HUDEP-2 (cell line): Measurements from ENCODE around the gene TYMP.
A peak's percentile ranks its signal among the peaks of the same experiment; 100 is the strongest.
"Not testable (repeated sequence)": the region's sequence is repeated elsewhere in the genome, so short reads cannot be mapped to it uniquely, and the experiment has no call there.

ENCODE experiments used
- DNase-seq, 76 experiments: peaks; one replicate each; lab custom pipeline; 2025; ENCODE audit not compliant: unreplicated experiment in 76 of 76; lab: John Stamatoyannopoulos, UW

TYMP gene

DNA sequence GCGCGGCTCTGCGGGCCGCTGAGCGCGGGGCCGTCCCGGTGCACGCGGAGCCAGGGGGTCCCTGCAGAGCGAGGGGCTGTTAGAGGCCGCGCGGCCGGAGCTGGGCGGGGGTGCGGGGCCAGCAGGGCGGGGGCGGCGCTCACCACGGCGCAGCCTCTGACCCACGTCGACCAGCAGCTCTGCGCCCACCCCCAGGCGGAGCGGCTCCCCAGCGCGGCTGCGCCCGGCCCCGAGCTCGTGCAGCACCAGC is 4.0 kb downstream of the TYMP start:
- peak in 1 of 76 experiments; percentile 59 for DNase-seq

DNA sequence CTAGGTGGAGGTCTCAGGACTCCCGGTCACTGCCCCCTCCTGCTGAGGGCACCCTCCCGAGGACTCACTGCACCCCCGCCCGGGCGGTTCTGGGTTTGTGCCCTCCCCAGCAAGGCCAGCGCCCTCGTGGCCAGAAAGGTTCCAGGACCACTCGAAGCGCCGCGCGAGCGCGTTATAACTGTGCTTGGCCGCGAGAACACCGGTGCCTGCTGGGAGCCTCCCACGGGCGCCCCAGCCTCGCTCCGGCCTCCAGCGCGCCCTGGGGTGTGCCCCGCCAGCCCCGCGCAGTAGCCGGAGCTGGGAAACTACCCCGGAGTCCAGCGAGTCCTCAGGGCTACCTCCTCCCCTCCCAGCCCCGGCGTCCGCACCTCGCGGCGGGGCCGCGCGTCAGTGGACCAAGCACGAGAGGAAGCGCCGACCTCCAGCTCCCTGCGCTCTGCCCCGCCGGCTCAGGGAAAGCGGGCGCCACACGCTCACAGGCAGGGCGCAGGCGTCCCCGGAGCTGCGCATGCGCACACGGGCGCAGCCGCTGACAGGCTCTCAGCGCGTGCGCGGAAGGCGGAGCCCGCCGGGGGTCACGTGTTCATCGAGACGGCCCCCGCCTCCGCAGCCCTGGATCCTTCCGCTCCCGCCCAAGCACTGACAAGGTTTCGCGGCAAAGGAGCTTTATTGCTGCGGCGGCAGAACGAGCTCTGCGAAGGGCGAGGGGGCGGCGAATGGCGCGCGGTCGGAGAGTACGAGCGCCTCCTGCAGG is 4.5 kb downstream of the TYMP start, which contains the start of gene SCO2:
Gene SCO2 (minus strand): TSS at position 495 of the 754 bp plus-strand sequence. CDS start 1,187 bp downstream, outside the sequence.
- DNase-seq: peak in 74 of 76 experiments; percentile 75 to 97 (median 94)

DNA sequence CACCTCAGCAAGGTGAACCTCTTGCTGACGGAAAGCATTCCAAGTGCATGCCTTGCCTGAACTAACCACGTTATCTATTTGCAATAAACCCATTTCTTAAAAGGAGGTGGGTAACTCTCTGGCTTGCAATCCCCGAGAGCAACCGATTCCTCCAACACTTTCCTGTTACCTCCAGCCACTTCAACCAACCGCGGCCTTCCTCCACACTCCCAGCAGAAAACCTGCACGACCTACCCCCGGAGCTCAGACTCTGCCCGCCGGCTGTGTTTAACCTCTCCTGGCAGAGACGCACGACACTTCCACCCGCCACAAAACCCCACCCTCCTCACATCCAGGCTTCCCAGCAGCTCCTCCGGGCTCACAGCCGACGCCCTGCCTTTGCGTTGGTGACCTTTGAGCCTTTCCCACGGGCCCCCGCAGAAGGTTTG is 5.1 kb downstream of the TYMP start:
- DNase-seq: peak in 16 of 76 experiments; percentile 40 to 85 (median 54)

DNA sequence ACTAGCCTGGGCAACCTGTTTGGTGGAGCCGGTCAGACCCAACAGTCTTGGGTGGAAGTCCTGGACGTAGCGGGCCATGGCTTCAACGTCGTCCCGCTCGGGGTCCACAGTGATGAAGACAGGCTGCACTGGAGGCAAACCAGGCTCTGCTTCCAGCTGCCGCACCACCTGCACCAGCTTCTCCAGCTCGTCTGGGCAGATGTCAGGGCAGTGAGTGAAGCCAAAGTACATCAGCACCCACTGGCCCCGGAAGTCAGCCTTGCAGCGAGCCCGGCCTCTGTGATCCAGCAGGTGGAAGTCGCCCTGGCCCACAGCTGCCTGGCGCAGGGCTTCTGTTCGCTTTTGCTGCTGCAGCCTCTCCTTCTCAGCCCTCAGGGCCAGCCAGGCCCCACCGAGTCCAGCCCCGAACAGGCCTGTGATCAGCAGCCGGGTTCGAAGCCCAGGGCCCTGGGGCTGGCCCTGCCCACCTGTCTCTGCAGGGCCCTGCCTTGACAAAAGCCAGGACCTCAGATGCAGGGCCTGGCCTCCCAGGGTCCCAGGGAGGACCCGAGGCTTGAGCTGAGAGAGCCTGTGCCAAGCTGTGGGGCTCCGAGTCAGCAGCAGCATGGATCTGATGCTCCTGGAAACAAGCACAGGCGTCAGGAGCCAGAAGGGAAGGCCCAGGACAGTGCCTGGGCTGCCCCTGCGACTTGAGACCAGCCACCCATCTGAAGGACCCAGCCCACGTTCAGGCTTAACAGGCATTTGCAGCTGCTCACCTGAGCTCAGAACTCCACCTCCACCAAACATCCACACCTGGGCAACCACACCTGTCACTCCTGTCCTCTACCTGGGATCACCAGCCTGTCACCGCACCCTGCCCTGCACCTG is 5.8 kb downstream of the TYMP start:
- DNase-seq: no peak

DNA sequence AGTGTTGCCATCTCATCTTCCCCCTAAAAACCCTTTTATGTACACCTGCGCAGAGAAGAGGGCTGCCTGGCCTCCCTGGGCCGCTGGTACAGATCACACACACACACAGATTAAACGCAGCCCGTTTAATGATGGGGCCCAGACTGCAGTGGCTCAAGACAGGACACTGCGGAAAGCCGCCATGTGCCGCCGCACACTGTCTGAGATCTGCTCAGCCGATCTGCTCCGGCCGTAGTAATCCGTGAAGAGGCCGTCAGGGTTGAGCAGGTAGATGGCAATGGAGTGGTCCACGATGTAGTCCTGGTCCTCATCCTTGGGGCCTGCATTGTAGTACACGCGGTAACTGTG is 6.4 kb downstream of the TYMP start:
- no peak for DNase-seq

DNA sequence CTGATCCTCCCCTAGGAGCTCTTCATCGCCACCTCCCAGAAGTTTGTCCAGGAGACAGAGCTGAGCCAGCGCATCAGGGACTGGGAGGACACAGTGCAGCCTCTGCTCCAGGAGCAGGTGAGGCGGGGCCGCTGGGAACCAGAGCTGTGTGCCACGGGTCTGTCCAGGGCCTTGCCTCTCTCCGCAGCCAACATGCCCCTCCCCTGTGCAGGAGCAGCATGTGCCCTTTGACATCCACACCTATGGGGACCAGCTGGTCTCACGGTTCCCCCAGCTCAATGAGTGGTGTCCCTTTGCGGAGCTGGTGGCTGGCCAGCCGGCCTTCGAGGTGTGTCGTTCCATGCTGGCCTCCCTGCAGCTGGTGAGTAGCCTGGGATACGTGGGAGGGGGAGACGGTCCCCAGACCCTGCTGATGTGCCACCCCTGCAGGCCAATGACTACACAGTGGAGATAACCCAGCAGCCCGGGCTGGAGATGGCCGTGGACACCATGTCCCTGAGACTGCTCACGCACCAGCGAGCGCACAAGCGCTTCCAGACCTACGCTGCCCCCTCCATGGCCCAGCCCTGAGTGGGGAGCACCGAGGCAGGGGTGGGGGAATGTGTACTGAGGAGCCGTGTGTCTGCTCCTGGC is 6.9 kb downstream of the TYMP start:
- DNase-seq: no peak

DNA sequence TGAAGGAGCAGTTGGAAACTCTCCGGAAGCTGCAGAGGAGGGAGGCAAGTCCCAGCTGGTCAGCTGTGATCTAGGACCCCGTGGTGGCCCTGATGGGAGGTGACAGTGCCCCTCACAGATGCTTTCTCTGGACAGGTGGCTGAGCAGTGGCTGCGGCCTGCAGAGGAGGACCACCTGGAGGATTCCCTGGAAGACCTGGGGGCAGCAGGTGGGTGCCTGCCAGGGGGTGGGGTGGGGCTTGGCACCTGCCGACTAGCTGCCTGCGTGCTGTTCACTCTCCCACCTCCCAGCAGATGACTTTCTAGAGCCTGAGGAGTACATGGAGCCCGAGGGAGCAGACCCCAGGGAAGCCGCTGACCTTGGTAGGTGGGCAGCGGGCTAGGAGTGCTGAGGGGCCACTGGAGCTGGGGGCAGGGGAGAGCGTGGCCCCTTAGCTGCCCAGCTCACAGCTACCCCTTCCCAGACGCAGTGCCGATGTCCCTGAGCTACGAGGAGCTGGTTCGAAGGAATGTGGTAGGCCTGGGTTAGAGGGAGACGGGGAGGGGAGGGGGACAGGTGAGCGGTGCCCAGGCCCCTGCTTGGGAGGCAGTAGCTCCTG is 7.5 kb downstream of the TYMP start:
- no peak for DNase-seq

DNA sequence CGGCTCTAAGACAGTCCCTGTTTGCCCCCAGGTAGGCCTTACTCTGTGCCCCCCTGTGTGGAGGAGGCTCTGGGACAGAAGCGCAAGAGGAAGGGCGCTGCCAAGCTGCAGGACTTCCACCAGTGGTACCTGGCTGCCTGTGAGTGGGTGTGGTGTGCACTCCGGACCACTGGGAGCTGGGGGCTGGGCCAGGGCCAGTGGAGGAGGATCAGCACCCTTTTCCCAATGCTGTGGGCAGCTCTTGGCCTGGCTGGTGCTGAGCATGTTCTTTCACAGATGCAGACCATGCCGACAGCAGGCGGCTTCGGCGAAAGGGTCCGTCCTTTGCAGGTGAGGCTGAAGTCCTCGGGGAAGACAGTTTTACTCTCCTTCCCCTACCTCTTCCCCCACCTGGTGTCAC is 8.1 kb downstream of the TYMP start:
- no peak for DNase-seq

DNA sequence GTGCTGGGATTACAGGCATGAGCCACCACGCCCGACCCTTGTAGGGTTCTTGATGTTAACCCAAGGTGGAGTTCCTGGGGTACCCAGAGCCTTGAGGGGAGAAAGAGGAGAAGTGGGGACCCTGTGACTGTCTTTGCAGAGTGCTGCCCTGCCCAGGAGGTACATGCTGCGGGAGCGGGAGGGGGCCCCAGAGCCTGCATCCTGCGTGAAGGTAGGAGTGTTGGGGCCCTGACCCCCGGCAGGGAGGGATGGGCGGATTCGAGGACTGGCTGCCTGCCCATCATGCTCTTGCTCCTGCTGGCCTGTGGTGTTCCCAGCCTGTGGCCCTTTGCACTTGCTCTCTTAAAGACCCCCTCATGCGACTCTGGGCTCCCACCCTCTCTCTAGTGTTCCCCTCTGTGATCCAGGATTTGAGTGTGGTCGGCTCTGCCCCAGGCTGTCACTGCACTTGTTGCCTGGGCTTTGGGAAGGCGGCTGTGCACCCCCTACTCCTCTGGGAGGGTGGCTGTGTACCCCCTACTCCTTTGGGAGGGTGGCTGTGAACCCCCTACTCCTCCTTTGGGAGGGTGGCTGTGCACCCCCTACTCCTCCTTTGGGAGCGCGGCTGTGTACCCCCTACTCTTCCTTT is 8.9 kb downstream of the TYMP start:
- no peak for DNase-seq

DNA sequence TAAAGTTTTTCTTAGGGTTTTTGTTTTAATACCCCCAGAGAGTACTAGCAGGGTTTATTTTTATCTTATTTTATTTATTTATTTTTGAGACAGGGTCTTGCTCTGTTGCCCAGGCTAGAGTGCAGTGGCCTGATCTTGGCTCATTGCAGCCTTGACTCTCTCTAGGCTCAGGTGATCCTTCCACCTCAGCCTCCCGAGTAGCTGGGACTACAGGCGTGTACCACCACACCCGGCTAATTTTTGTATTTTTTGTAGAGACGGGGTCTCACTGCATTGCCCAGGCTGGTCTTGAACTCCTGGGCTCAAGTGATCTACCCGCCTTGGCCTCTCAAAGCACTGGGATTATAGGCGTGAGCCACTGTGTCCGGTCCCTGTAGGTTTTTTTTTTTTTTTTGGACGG is 9.6 kb downstream of the TYMP start:
- not testable (repeated sequence) for DNase-seq

DNA sequence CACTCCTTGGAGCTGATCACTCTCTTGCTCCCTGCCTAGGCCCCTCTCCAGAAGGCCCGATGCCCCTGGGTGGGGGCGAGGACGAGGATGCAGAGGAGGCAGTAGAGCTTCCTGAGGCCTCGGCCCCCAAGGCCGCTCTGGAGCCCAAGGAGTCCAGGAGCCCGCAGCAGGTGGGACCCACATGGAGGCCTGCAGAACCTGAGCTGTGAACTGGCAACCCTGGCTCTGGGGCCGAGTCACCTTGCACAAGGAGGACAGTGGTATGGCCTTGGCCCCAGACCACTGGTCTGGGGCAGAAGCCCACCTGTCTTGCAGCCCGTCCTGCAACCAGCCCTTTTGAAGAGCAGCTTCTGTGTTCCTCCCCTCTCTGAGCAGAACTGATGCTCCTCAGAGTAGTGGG is 10.7 kb downstream of the TYMP start:
- DNase-seq: no peak

DNA sequence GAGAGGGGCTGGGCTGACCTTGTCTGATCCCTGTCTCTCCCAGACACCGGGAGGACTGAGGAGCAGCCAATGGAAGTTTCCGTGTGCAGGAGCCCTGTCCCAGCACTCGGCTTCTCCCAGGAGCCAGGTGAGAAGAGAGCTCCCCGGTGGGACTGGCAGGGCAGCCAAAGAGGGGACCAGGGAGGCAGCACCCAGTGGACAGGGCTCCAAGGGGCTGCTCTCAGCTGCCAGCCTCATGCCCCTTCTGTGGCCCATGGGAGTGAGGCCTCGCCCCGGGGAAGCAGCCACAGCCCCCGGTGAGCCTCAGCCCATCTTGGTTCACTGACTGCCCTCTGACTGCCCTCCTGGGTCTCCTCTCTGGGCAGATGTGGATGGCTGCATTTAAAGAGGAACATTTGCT is 11.2 kb downstream of the TYMP start:
- DNase-seq: no peak

DNA sequence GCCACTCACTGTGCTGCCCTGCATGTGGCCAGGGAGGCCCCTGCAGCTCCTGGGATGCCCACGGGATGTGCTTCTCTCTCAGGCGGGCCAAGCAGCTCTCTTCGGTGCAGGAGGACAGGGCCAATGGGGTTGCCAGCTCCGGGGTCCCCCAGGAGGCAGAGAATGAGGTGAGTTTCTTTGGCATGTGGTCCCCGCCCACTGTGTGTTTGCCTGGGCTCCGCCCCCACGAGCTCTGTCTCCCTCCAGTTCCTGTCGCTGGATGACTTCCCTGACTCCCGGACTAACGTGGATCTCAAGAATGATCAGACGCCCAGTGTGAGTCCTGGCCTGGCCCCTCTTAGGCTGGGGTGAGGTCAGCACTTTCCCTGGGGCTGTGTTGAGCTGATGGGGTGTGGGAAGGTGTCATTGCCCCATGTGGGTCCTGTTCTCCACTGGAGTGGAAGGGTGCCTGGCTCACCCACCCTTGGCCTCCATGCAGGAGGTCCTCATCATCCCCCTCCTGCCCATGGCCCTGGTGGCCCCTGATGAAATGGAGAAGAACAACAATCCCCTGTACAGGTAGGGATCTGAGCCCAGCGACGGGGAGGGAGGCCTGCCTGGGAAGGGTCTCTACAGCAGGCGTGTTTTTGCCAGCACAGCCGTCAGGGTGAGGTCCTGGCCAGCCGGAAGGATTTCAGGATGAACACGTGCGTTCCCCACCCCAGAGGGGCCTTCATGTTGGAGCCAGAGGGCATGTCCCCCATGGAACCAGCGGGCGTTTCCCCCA is 12.1 kb downstream of the TYMP start:
- DNase-seq: no peak

DNA sequence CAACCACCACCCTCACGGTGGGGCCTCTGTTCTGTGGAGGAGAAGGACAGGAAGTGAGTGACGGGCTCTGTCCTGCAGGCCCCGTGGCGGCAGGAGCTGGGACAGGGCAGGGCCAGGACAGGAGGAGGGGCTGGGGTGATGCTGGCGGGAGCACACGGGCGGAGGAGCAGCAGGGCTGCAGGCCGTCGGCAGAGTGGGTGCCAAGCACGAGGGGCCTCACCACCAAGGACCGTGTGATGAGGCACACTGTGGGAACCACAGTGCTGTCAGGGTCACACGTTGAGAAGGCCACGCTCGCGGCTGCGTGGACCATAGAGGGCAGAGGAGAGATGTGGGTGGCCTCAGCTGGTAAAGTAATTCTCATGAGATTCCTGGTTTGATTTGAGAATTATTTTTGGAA is 12.9 kb downstream of the TYMP start:
- DNase-seq: no peak

DNA sequence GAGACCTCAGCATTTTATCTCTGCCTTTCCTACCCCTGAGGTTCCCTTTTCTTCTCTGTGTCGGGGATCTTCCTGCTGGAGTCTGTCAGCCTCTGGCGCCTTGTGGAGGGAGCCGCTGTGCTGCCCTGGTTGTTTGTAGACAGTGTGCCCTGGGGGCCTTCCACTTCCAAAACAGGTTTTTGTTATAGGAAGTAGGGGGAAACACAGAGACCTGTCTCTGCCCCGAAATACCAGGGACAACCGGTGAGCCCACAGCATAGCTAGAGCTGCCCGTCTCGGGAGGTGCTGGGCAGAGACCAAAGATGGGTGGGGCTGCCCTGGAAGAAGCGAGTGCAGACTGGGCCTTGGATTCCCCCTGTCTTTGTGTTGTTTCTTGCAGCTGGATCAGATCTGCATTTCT is 13.7 kb downstream of the TYMP start:
- no peak for DNase-seq

DNA sequence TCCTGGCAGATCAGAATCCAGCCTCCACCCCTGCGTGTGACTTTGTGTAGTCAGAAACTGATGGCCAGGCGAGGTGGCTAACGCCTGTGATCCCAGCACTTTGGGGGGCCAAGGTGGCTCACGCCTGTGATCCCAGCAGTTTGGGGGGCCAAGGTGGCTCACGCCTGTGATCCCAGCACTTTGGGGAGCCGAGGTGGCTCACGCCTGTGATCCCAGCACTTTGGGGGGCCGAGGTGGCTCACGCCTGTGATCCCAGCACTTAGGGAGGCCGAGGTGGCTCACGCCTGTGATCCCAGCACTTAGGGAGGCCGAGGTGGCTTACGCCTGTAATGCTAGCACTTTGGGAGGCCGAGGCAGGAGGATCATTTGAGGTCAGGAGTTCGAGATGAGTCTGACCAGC is 16.6 kb downstream of the TYMP start:
- DNase-seq: no peak

DNA sequence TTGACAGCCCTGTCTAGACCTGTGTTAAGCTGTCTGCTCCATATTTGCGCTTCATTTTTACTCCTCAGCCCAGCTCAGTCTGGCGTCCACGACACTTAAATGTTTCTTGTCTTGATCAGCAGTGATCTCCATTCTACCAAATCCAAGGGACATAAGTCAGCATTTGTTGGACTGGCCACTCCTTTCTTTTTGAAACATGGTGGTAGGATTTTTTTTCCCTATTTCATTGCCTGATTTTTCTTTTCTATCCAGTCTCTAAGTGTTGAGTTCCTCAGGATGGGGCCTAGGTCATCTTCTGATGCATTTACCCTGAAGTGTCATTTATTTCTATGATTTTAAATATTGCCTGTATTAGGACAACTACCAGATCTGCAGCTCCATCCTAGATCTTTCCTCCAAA is 20.9 kb downstream of the TYMP start:
- DNase-seq: no peak

DNA sequence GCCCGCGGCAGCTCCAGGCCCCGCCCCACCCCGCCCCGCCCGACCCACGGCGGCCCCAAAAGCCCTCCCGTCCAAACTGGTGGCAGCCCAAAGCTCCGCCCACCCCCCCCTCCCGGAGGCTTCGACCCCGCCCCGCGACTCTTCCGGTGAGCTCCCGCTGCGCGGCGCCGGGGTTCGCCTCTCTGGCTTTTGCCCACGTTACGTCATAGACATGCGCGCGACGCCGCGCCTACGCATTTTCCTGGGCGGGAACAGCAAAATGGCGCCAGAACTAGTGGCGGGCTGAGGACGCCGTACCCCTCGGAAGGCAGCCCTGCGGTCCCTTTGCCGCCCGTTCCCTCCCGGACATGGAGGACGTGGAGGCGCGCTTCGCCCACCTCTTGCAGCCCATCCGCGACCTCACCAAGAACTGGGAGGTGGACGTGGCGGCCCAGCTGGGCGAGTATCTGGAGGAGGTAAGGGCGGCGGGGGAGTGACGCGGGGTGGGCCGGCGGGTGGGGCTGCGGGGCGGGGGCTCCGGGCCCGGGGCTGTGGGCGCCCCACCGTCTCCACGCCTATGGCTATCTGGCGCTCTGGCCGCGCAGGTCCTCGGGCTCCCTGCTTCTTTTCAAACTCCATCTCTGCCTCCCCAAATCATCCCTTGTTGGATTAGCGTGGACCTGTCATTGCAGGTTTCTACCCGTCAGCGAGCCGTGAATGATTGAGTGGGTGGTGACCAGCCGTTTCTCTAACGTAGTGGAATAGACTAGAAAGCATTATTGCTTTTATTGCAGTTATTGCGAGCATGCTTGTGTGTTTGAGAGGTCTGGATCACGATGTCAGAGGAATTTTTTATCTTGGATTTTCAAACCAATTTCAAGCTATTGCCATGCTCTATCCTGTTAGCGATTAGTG is 21.6 kb downstream of the TYMP start, which contains the start of gene NCAPH2:
Gene NCAPH2 (plus strand): TSS at position 234 of the 894 bp plus-strand sequence. CDS start 114 bp downstream, at position 348.
- peak in 70 of 76 experiments; percentile 53 to 100 (median 93) for DNase-seq

DNA sequence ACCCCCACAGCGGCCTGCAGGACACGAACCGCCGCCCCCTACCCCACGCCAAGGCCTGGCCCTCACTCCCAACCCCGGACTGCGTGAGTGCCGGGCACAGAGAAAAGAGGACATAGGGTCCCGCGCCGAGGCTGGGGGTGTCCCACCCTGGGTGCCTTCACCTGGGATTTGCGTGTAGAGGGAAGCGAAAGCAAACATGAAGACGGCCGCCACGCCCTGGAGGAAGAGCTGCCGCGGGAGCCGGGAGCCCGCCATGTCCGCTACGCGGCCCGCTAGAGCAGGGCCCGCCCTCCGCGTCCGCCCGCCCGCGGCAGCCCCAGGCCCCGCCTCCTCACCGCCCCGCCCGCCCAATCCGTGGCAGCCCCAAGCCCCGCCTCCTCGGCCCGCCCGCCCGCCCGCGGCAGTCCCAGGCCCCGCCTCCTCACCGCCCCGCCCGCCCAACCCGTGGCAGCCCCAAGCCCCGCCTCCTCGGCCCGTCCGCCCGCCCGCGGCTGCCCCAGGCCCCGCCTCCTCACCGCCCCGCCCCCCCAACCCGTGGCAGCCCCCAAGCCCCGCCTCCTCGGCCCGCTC is 22.3 kb downstream of the TYMP start, which contains the start of gene LMF2:
Gene LMF2 (minus strand): TSS at position 282 of the 570 bp plus-strand sequence. CDS start 27 bp downstream, at position 255.
- peak in 14 of 76 experiments; percentile 81 to 100 (median 96) for DNase-seq
